SH-SY5Y (cell line): Measurements from ENCODE around the gene UBXN6.

Source experiments
- GATA2 ChIP-seq: IDR thresholded peaks from 2 replicates; pipeline ENCODE4 v1.6.1; 2011; ENCODE audit warnings: mild to moderate bottlenecking, low read depth, low read length
- GATA3 ChIP-seq: IDR thresholded peaks from 2 replicates; pipeline ENCODE4 v1.6.1; 2011; ENCODE audit warnings: low read depth, mild to moderate bottlenecking, low read length, moderate library complexity

UBXN6 gene

GRCh38 chr19:4499318-4499717 lies 41.7 kb upstream of the UBXN6 start:
- TF ChIP-seq GATA3, result no peak
- TF ChIP-seq GATA2, result no peak

GRCh38 chr19:4498694-4499093 lies 41.1 kb upstream of the UBXN6 start:
- TF ChIP-seq GATA2 (no peak), GATA3 (no peak)

- TF ChIP-seq GATA3 (no peak), GATA2 (no peak)
Measured at GRCh38 chr19:4497770-4498389, 40.3 kb upstream of the UBXN6 start.

- TF ChIP-seq GATA3 (no peak), GATA2 (no peak)
Measured at GRCh38 chr19:4496304-4496703, 38.7 kb upstream of the UBXN6 start.

GRCh38 chr19:4495471-4495870 lies 37.9 kb upstream of the UBXN6 start:
- TF ChIP-seq GATA2 (no peak), GATA3 (no peak)

GRCh38 chr19:4494691-4495064 lies 37.1 kb upstream of the UBXN6 start:
- TF ChIP-seq GATA2, result no peak

GRCh38 chr19:4493929-4494690 lies 36.5 kb upstream of the UBXN6 start:
- TF ChIP-seq GATA2, result no peak
- TF ChIP-seq GATA3, result no peak

GRCh38 chr19:4493104-4493928 lies 35.7 kb upstream of the UBXN6 start:
- TF ChIP-seq GATA3, result no peak
- no peak for TF ChIP-seq GATA2

GRCh38 chr19:4492337-4493103 lies 34.9 kb upstream of the UBXN6 start:
- TF ChIP-seq GATA3, result no peak
- no peak for TF ChIP-seq GATA2

- TF ChIP-seq GATA3 (no peak), GATA2 (no peak)
Measured at GRCh38 chr19:4491446-4491845, 33.9 kb upstream of the UBXN6 start.

GRCh38 chr19:4488496-4488895 lies 30.9 kb upstream of the UBXN6 start:
- TF ChIP-seq GATA3 (no peak), GATA2 (no peak)

- TF ChIP-seq GATA3 (no peak), GATA2 (no peak)
Measured at GRCh38 chr19:4487572-4487971, 30.0 kb upstream of the UBXN6 start.

- TF ChIP-seq GATA2 (no peak), GATA3 (no peak)
Measured at GRCh38 chr19:4483385-4483784, 25.8 kb upstream of the UBXN6 start.

- no peak for TF ChIP-seq GATA2
- TF ChIP-seq GATA3, result no peak
Measured at GRCh38 chr19:4482721-4483364, 25.2 kb upstream of the UBXN6 start.

GRCh38 chr19:4477034-4477801 lies 19.6 kb upstream of the UBXN6 start:
- TF ChIP-seq GATA2, result no peak
- no peak for TF ChIP-seq GATA3
